GM19239 (cell line): ENCODE measurements around the gene AP3D1.

Experiments
- DNase-seq: peaks from one replicate; pipeline ENCODE4 v3.0.0; 2011; ENCODE audit warnings: low spot score; ENCODE audit not compliant: insufficient read length
- FAIRE-seq: peaks from 2 replicates; lab custom pipeline; 2011; peaks lifted over from hg19 to GRCh38; lab: Jason Lieb, UNC

Gene AP3D1

GRCh38 chr19:2070986-2071673 is 80.2 kb downstream of the AP3D1 start:
- no peak for FAIRE-seq
- no peak for DNase-seq

- DNase-seq (no peak), FAIRE-seq (no peak)
These were observed 80.9 kb downstream of the AP3D1 start for GRCh38 chr19:2070436-2070827.

- DNase-seq (no peak), FAIRE-seq (no peak)
These were observed 86.4 kb downstream of the AP3D1 start for GRCh38 chr19:2064788-2065524.

DNA sequence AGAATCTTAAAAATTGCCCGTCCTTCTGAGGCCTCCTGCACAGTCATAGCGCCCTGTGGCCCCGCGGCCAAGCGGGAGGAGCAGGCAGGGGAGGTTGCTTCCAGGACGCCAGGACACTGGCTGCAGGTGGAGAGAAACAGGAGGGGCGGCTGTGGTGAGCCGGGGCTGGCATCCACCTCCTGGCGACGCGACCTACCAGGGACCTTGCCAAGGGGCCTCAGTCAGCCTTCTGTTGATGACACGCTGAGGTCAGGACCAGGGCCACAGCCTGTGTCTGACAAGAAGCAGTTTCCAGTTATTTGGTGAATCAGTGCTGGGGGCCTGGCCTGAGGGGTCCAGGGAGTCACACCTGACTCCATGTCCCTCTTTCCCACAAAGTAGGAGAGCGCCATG is 87.0 kb downstream of the AP3D1 start:
- DNase-seq (no peak), FAIRE-seq (no peak)

- DNase-seq (no peak), FAIRE-seq (no peak)
These were observed 87.5 kb downstream of the AP3D1 start for GRCh38 chr19:2063824-2064223.

GRCh38 chr19:2062770-2063169 is 88.6 kb downstream of the AP3D1 start:
- no peak for FAIRE-seq
- DNase-seq, result no peak

GRCh38 chr19:2062389-2062729 is 89.0 kb downstream of the AP3D1 start:
- FAIRE-seq (no peak), DNase-seq (no peak)

GRCh38 chr19:2061495-2062388 is 89.6 kb downstream of the AP3D1 start:
- DNase-seq (peak; percentile 95), FAIRE-seq (peak; percentile 96)

DNA sequence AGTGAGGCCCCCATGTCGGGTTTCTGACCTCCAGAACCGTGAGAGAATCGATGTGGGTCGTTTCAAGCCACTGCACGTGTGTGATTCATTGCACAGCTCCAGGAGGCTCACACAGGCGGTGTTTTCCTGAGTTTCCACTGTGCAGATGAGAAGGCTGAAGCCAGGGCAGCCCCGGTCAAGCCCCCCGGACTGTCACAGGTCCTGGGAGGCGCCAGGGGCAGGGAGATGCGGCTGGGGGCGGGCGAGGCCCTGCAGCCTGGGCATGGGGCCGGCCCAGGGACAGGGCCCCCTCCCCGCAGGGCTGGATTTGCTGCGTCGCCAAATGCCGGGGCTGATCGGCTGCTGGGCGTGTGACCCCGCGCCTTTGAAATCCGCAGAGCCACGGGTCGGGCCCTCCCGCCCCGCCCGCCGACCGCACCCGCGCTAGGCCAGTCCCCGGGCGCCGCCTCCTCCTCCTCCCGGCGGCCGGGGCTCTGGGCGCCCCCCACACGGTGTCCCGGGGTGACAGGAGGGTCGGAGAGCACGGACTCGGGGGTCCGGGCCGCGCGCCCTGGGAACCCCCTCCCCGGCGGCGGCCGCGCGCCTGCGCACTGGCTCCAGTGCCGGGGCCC is 90.4 kb downstream of the AP3D1 start:
- DNase-seq, result no peak
- peak; percentile 54 for FAIRE-seq

DNA sequence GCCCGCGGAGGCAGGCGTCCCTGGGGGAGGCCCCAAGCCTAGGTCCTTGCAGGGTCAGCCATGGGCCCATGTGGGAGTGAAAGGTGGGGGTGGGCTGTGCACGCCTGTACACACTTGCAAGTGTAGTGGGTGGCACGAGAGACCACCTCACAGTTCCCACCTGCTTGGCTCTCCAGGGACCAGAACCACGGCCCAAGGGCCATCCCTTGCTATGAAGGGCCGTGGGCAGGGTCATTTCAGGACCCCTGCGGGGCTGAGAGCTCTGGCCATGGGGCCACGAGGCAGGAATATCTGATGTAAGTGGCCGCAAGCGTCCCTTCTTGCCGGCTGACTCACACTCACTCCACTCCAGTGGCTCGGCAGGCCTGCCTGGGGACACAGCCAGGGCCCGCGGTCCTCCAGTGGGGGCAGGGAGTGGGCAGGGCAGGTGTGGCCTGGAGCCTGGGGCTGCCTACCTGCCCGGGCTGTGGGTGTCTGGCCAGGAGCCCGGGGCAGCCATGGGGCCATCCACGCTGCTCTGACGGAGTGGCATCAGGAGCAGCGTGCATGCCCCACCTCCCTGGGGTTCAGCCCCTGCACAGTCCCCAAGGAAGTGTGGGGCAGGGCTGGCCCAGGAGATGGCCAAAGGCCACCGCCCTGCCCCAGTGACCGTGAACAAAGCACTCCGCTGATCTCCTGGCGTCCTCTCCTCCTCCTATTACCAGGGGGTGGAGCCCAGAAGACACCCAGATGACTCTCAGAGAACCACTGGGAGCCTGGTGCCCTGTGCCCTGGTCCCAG is 91.8 kb downstream of the AP3D1 start:
- FAIRE-seq, result no peak
- DNase-seq, result no peak

- DNase-seq (no peak), FAIRE-seq (no peak)
These were observed 92.6 kb downstream of the AP3D1 start for GRCh38 chr19:2058570-2059421.

DNA sequence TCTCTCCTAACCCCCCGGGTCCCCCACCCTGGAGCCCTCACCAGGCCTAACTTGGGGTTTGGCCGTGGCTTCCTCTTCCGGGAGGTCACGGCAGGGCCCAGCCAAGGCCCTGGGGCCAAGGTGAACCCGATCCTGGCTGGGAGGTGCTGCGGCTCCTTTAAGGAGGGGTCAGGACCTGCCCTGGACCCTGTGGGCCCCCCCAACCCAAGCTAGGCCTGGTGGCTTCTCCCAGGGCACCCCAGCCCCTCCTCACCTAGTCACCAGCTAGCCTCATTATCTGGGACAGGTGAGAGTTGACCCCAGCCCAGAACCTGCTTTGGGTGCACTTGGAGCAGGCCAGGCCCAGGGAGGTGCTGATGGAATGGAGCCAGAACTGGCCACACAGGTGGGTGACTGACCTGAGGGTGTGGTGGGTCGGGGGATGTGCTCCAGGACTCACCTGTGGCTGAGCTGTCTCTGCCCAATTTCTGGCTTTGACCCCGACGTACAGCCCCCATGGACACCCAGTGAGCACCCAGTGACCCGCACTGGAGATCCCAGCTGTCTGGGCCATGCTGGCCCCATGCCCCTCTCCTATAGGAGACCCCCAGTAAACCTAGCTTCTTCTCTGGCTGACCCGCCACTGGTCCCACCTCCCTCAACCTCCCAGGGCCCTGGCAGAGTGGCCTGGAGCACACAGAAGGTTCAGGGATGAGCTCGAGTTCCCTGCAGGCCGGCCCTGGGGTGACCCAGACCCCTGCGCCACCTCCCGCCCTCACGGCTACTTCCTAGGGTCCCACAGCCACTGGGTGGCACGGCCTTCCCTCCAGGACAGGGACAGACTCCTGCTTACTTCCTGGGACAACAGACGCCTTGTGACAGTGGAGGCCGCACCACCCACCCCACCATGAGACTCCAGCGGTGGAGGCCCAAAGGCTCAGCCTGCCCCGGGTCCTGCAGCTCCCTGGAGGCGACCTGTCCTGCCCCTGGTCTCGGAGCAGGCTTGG is 93.6 kb downstream of the AP3D1 start:
- FAIRE-seq (no peak), DNase-seq (no peak)

DNA sequence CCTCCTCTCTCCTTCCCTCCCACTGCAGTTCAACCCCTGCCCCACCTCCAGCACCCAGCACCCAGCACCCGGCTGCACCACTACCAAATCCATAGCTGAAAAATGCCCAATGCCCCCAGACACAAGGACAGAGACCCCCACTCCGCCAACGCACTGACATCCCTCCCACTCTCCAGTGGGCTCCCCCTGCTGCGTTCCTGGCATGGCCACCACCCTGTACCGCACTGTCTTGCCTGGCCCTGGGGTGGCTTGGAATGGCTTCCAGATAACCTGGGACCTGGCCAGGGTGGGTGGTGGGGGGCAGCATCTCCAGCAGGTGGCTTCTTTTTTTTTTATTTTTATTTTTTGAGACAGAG is 94.6 kb downstream of the AP3D1 start:
- no peak for FAIRE-seq
- DNase-seq, result no peak

GRCh38 chr19:2055931-2056836 is 95.2 kb downstream of the AP3D1 start:
- DNase-seq (no peak), FAIRE-seq (peak; percentile 73)

GRCh38 chr19:2054763-2055162 is 96.6 kb downstream of the AP3D1 start:
- FAIRE-seq (no peak), DNase-seq (no peak)

- DNase-seq (no peak), FAIRE-seq (no peak)
These were observed 97.6 kb downstream of the AP3D1 start for GRCh38 chr19:2053601-2054389.
